Fibroblast of lung (primary cell): ENCODE results near the gene COMMD10. TPM values are rescaled to one million over a fixed set of nuclear protein-coding genes. Genes with fewer than 3 reads are reported as not detected.

Experiments
- DNase-seq, 2 donors: peaks; one replicate each; pipeline versions ENCODE4 v3.0.0 to v3.0.0-alpha.2; 2010; ENCODE audit warnings: low read depth in 2 of 2
- H2AFZ ChIP-seq: 2 replicates; pipeline ENCODE4 v1.5.1; 2012; ENCODE audit warnings: low read length, control low read depth, inconsistent platforms
- H3K27ac ChIP-seq: 2 replicates; pipeline ENCODE4 v1.5.1; 2011; ENCODE audit warnings: low read length, control low read depth; ENCODE audit not compliant: insufficient read depth
- H3K27me3 ChIP-seq: 2 replicates; pipeline ENCODE4 v1.5.1; 2011; ENCODE audit warnings: mild to moderate bottlenecking, low read length; ENCODE audit not compliant: control insufficient read depth, insufficient read depth
- H3K36me3 ChIP-seq: 2 replicates; pipeline ENCODE4 v1.5.1; 2011; ENCODE audit warnings: low read length; ENCODE audit not compliant: control insufficient read depth, insufficient read depth
- H3K4me1 ChIP-seq: 2 replicates; pipeline ENCODE4 v1.5.1; 2011; ENCODE audit warnings: low read length; ENCODE audit not compliant: control insufficient read depth, insufficient read depth; ENCODE audit errors: extremely low read depth
- H3K4me2 ChIP-seq: 2 replicates; pipeline ENCODE4 v1.5.1; 2011; ENCODE audit warnings: low read length, control low read depth; ENCODE audit not compliant: insufficient read depth; ENCODE audit errors: extremely low read depth
- H3K4me3 ChIP-seq, 4 experiments: fragments of 200-600 bp in 1 of 4; sonication (generic) in 1 of 4; replicated peaks in 1 of 4; 2 replicates each; pipeline ENCODE4 v1.5.1; 2011 to 2016; ENCODE audit warnings: low read length in 4 of 4, low read depth in 3 of 4, mild to moderate bottlenecking in 3 of 4, control low read depth in 2 of 4, inconsistent platforms in 1 of 4, mixed read lengths in 1 of 4; ENCODE audit not compliant: insufficient read depth in 1 of 4; ENCODE audit errors: control extremely low read depth in 1 of 4
- H3K79me2 ChIP-seq: 2 replicates; pipeline ENCODE4 v1.5.1; 2012; ENCODE audit warnings: mild to moderate bottlenecking, low read length, inconsistent platforms; ENCODE audit not compliant: control insufficient read depth, insufficient read depth
- H3K9ac ChIP-seq: 2 replicates; pipeline ENCODE4 v1.5.1; 2011; ENCODE audit warnings: mild to moderate bottlenecking, low read length, control low read depth; ENCODE audit not compliant: insufficient read depth
- H3K9me3 ChIP-seq: 2 replicates; pipeline ENCODE4 v1.5.1; 2012; ENCODE audit warnings: low read depth, low read length; ENCODE audit not compliant: control insufficient read depth, insufficient read depth
- H4K20me1 ChIP-seq: 2 replicates; pipeline ENCODE4 v1.5.1; 2011; ENCODE audit warnings: low read length; ENCODE audit not compliant: control insufficient read depth, insufficient read depth; ENCODE audit errors: extremely low read depth
- CTCF ChIP-seq, 2 donors: IDR thresholded peaks in 1 of 2; conservative IDR thresholded peaks in 1 of 2; 1 replicate in 1 of 2; 2 replicates in 1 of 2; pipeline ENCODE4 v1.5.1; 2011 to 2012; ENCODE audit warnings: low read length in 2 of 2, control low read depth in 1 of 2, inconsistent platforms in 1 of 2, low read depth in 1 of 2, mild to moderate bottlenecking in 1 of 2
- EZH2 ChIP-seq: IDR thresholded peaks from 2 replicates; pipeline ENCODE4 v1.5.1; 2012; ENCODE audit warnings: low read length, control low read depth, mild to moderate bottlenecking; ENCODE audit errors: missing control alignments
- polyA plus RNA-seq, 2 donors: library from polyadenylated mRNA; depleted of rRNA in 1 of 2; stranded (reverse) in 1 of 2; unstranded in 1 of 2; fragments of >200 nt; gene quantifications; 2 replicates each; pipeline ENCODE4 v1.2.1, GENCODE V29; 2011 to 2012; ENCODE audit warnings: missing spikeins in 1 of 2
- total RNA-seq: library from RNA; depleted of rRNA; stranded (reverse); fragments of >200 nt; gene quantifications from 2 replicates; pipeline ENCODE4 v1.2.1, GENCODE V29; 2014

The COMMD10 gene
- total and polyA plus RNA-seq, 2 donors (not counting 1 experiment from before 2014, with no cell fraction given) = 24.2 to 35.8 TPM

- no peak overlapping the region for H3K4me2 ChIP-seq
- TF ChIP-seq EZH2 (no peak), CTCF (conservative IDR thresholded peaks at IDR 0.05 in 1 of 2, IDR thresholded peaks at IDR 0.05 in 1 of 2; ENCODE audit: low read depth in 1 of 2, low read length in 2 of 2) (no peak)
- no peaks in the 10 kb centered on the region for H3K9me3 ChIP-seq
- no peaks in the 10 kb centered on the region for H3K4me1 ChIP-seq
- H3K9ac ChIP-seq = no peak overlapping the region
- DNase-seq = no peak
- H3K27ac ChIP-seq = no peak overlapping the region
- no peak overlapping the region for H2AFZ ChIP-seq
- H3K36me3 ChIP-seq = no peaks in the 10 kb centered on the region
- H3K27me3 ChIP-seq = no peaks in the 10 kb centered on the region
- H3K79me2 ChIP-seq = no peaks in the 10 kb centered on the region
- H3K4me3 ChIP-seq = no peak overlapping the region
- no peaks in the 10 kb centered on the region for H4K20me1 ChIP-seq
Measured at GRCh38 chr5:116115163-116115562, 30.3 kb downstream of the COMMD10 start.

- no peak overlapping the region for H3K4me3 ChIP-seq
- no peaks in the 10 kb centered on the region for H3K4me1 ChIP-seq
- H3K9ac ChIP-seq = no peak overlapping the region
- H3K79me2 ChIP-seq = no peaks in the 10 kb centered on the region
- no peaks in the 10 kb centered on the region for H3K27me3 ChIP-seq
- H4K20me1 ChIP-seq = no peaks in the 10 kb centered on the region
- H3K36me3 ChIP-seq = no peaks in the 10 kb centered on the region
- DNase-seq = peak; percentile 11 to 83
- TF ChIP-seq CTCF (conservative IDR thresholded peaks at IDR 0.05 in 1 of 2, IDR thresholded peaks at IDR 0.05 in 1 of 2; ENCODE audit: low read depth in 1 of 2, low read length in 2 of 2) = no peak
- TF ChIP-seq EZH2 = no peak
- H3K4me2 ChIP-seq = no peak overlapping the region
- H2AFZ ChIP-seq = no peak overlapping the region
- H3K9me3 ChIP-seq = no peaks in the 10 kb centered on the region
- H3K27ac ChIP-seq = no peak overlapping the region
Measured at GRCh38 chr5:116130471-116130870, 45.6 kb downstream of the COMMD10 start.

GRCh38 chr5:116130976-116131375, 46.2 kb downstream of the COMMD10 start:
- Histone ChIP-seq H3K27me3 (no peaks in the 10 kb centered on the region), H3K4me3 (no peak overlapping the region), H3K27ac (no peak overlapping the region), H3K36me3 (no peaks in the 10 kb centered on the region), H3K4me2 (no peak overlapping the region), H3K79me2 (no peaks in the 10 kb centered on the region), H3K4me1 (no peaks in the 10 kb centered on the region), H2AFZ (no peak overlapping the region), H3K9me3 (no peaks in the 10 kb centered on the region), H3K9ac (no peak overlapping the region), H4K20me1 (no peaks in the 10 kb centered on the region)
- TF ChIP-seq CTCF (conservative IDR thresholded peaks at IDR 0.05 in 1 of 2, IDR thresholded peaks at IDR 0.05 in 1 of 2; ENCODE audit: low read depth in 1 of 2, low read length in 2 of 2) (no peak), EZH2 (no peak)
- DNase-seq = no peak
